ENCODE measurements around the gene LRMDA.

Gene LRMDA

GRCh38 chr10:75496191-75496567, 64.8 kb downstream of the LRMDA start:
- Histone ChIP-seq H3K9ac (no peak overlapping the region), H3K4me2 (ENCODE audit: low read length) (no peak overlapping the region)

GRCh38 chr10:75497997-75498883, 66.8 kb downstream of the LRMDA start:
- H3K9ac ChIP-seq, result no peak overlapping the region
- H3K4me2 ChIP-seq (ENCODE audit: low read length), result no peak overlapping the region
- H3K27me3 ChIP-seq (ENCODE audit: control insufficient read depth, insufficient read depth, low read length), result no peaks in the 10 kb centered on the region
- TF ChIP-seq CTCF (IDR thresholded peaks at IDR 0.05), result no peak
- H3K4me1 ChIP-seq, result no peaks in the 10 kb centered on the region
- no peaks in the 10 kb centered on the region for H3K9me3 ChIP-seq (ENCODE audit: control insufficient read depth, low read length)
- H3K4me3 ChIP-seq (ENCODE audit: low read depth, low read length), result no peak overlapping the region
- no peaks in the 10 kb centered on the region for H3K79me2 ChIP-seq
- no peak overlapping the region for H2AFZ ChIP-seq
- H3K36me3 ChIP-seq (ENCODE audit: control insufficient read depth, insufficient read depth, low read length), result no peaks in the 10 kb centered on the region
- H3K27ac ChIP-seq, result no peak overlapping the region

More at GRCh38 chr10:75496191-75496567, 64.8 kb downstream of the LRMDA start:
- Histone ChIP-seq H3K79me2 (no peaks in the 10 kb centered on the region), H3K36me3 (ENCODE audit: control insufficient read depth, insufficient read depth, low read length) (no peaks in the 10 kb centered on the region), H3K27me3 (ENCODE audit: control insufficient read depth, insufficient read depth, low read length) (no peaks in the 10 kb centered on the region), H3K9me3 (ENCODE audit: control insufficient read depth, low read length) (no peaks in the 10 kb centered on the region), H3K4me3 (ENCODE audit: low read depth, low read length) (no peak overlapping the region), H3K27ac (no peak overlapping the region), H3K4me1 (no peaks in the 10 kb centered on the region), H2AFZ (no peak overlapping the region)
- TF ChIP-seq CTCF (IDR thresholded peaks at IDR 0.05), result no peak

GRCh38 chr10:75498884-75499350, 67.5 kb downstream of the LRMDA start:
- Histone ChIP-seq H3K9me3 (ENCODE audit: control insufficient read depth, low read length) (no peaks in the 10 kb centered on the region), H3K4me3 (ENCODE audit: low read depth, low read length) (no peak overlapping the region), H3K27me3 (ENCODE audit: control insufficient read depth, insufficient read depth, low read length) (no peaks in the 10 kb centered on the region), H3K79me2 (no peaks in the 10 kb centered on the region), H3K36me3 (ENCODE audit: control insufficient read depth, insufficient read depth, low read length) (no peaks in the 10 kb centered on the region), H3K27ac (no peak overlapping the region), H3K9ac (no peak overlapping the region), H3K4me2 (ENCODE audit: low read length) (no peak overlapping the region), H3K4me1 (no peaks in the 10 kb centered on the region), H2AFZ (no peak overlapping the region)
- no peak for TF ChIP-seq CTCF (IDR thresholded peaks at IDR 0.05)

GRCh38 chr10:75499556-75500160, 68.2 kb downstream of the LRMDA start:
- Histone ChIP-seq H3K27me3 (ENCODE audit: control insufficient read depth, insufficient read depth, low read length) (no peaks in the 10 kb centered on the region), H3K4me3 (ENCODE audit: low read depth, low read length) (no peak overlapping the region), H3K79me2 (no peaks in the 10 kb centered on the region), H3K9ac (no peak overlapping the region), H3K4me2 (ENCODE audit: low read length) (no peak overlapping the region), H2AFZ (no peak overlapping the region), H3K9me3 (ENCODE audit: control insufficient read depth, low read length) (no peaks in the 10 kb centered on the region), H3K36me3 (ENCODE audit: control insufficient read depth, insufficient read depth, low read length) (no peaks in the 10 kb centered on the region), H3K4me1 (no peaks in the 10 kb centered on the region), H3K27ac (no peak overlapping the region)
- no peak for TF ChIP-seq CTCF (IDR thresholded peaks at IDR 0.05)

Measured in parathyroid adenoma (tissue), 2 donors.